GM19395 (cell line): ENCODE measurements around the gene SLC44A1.

Experiments
- ATAC-seq: cut with Tn5 transposase; IDR thresholded peaks from one replicate; pipeline ENCODE4 v1.9.1; 2021; ENCODE audit warnings: mild to moderate bottlenecking, moderate library complexity; ENCODE audit not compliant: unreplicated experiment

Gene SLC44A1

GRCh38 chr9:105297442-105298075, 53.1 kb downstream of the SLC44A1 start:
- ATAC-seq, result no peak

DNA sequence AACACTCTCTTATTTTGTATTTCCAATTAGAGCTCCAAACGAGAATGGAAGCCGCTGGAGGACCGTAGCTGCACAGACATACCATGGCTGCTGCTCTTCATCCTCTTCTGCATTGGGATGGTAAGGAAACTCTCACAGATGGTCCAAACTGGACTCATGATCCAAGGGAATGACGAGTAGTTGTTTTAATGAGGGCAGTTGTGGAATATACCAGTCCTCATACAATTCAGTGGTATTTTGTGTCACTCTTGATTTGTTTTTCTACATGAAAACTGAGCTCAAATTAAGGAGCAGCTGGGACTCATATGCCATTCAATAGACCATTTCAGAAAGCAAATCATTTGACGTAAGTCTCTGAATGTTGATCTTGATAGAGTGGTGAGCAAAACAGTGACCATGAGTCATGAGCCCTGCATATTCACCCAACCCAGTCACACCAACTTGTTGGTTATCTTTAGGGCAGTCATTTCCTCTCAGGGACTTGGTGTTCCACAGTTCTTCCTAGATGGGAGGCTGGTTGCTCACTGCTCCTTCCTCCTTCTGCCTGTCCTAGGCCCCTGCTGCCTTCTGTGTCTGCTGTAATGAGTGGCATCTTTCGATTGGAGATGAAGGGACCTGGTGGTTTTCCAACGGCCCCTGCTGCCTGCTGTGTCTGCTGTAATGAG, 54.9 kb downstream of the SLC44A1 start:
- no peak for ATAC-seq

- no peak for ATAC-seq
These were observed 58.3 kb downstream of the SLC44A1 start for GRCh38 chr9:105302728-105303127.

DNA sequence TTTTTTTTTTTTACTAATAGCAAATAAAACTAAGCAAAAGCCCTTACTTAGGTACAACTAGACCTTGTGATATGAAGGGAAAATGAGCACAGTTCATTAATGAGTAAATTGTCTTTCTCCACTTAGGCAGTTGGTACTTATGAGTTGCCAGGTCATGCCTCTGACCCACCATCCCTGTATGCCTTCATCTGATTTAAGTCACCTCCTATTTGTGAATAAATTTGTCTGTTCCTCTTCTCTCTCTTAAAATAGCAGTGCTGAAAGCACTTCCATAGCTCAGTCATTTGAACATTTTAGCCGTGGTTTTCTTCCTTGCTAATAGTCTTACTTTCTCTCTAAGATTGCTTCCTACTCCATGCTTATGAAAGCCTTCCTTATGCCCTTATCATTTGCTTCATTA, 61.4 kb downstream of the SLC44A1 start:
- ATAC-seq, result no peak

- peak; percentile 47 for ATAC-seq
These were observed 62.1 kb downstream of the SLC44A1 start for GRCh38 chr9:105306351-105307140.

DNA sequence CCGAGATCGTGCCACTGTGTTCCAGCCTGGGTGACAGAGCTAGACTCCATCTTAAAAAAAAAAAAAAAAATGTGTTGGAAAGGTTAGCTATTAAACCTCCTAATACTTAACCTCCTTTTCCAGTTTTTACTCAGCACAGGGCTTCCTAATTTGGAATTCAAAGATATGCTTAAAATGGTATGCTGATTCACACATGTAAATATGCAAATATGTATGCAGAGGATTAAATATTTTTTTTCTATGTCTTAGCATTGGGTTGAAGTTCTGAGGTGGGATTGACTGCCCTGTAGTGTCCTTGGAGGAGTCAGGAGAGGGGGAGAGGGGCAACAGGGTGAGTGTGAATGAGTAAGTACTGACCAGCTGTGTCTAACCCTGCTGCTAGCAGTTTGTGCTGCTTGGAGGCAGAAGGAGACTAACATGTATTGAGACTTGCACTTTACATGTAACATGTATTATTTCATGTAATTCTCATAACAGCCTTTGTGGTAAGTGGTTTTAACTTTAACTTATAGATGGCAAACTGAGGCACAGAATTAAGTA, 63.2 kb downstream of the SLC44A1 start:
- ATAC-seq, result no peak

DNA sequence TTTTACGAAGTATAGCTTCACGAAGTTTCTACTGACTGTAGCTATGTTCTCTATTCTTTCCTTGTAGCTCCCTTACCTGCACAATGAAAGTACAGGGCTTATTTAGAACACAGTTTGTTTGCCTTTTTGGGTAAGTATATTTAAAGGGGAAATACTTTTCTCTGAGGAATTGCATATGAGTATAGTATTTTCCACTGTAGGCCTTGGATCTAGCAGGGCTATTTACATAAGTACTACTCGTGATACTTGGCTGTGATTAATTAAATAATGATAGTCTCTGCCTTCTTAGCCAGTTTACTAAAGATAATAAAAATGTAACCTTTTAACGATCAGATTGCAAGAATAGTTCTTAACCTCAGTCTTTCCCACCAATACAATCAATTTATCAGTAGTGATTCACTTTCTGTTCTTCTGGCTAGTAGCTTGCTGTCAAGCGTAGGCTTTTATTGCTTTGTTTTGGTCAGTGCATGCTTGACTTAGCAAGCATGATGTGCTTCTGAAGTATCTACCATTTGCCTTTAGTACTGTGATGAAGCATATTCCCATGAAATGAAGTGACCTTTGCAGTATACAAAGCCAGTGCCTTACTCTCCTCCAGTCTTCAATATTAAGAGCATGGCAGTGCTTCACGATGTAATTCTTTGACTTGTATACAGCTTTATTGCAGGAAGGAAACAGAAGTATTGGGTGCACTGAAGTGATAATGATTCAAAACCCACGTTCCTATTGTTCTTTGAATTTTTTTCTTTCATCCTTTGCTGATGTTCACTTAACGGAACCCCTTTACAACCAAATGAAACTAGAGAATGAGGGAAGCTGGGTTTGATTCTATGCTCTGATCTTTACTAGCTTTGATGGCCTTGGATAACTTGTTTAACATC, 64.2 kb downstream of the SLC44A1 start:
- no peak for ATAC-seq

GRCh38 chr9:105309531-105309931, 65.1 kb downstream of the SLC44A1 start:
- ATAC-seq, result no peak

- no peak for ATAC-seq
These were observed 66.9 kb downstream of the SLC44A1 start for GRCh38 chr9:105311306-105311705.

GRCh38 chr9:105313238-105313637, 68.8 kb downstream of the SLC44A1 start:
- ATAC-seq, result no peak

GRCh38 chr9:105316703-105317102, 72.3 kb downstream of the SLC44A1 start:
- ATAC-seq, result no peak

- ATAC-seq, result peak; percentile 84
These were observed 74.3 kb downstream of the SLC44A1 start for GRCh38 chr9:105318729-105319191.

GRCh38 chr9:105319202-105319813, 74.9 kb downstream of the SLC44A1 start:
- ATAC-seq, result peak; percentile 4

DNA sequence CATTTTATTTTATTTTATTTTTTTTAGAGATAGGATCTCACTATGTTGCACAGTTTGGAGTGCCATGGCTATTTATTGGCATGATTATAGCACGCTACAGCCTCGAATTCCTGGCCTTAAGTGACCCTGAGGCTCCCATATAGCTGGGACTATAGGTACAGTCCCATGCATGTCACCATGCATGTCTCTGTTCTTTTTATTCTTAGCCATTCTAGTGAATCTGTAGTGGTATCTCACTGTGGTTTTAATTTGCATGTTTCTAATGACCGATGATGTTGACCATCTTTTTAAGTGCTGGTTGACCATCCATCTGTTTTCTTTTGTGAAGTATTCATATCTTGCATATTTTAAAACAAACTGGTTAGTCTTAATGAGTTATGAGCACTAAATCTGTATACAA, 76.1 kb downstream of the SLC44A1 start:
- peak; percentile 68 for ATAC-seq

DNA sequence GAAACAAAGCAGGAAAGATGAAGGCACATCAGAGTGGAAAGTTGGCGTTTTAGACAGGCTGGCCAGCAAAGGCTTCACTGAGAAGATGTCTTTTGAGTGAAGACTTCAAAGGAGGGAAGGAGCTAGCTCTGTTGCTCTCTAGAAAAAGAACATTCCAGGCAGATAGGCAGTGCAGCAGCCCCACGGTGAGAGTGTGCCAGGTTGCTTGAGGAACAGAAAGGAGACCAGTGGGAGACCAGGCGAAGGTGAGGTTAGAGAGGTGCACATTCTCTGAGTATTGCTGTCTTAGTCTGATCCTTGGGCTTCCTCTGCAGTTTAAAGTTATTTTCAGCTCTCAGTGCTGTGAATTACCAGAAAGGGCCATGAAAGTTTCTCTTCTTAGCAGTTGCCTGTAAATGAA, 83.8 kb downstream of the SLC44A1 start:
- ATAC-seq, result no peak

- no peak for ATAC-seq
These were observed 84.6 kb downstream of the SLC44A1 start for GRCh38 chr9:105328872-105329718.

- no peak for ATAC-seq
These were observed 85.2 kb downstream of the SLC44A1 start for GRCh38 chr9:105329719-105330062.

GRCh38 chr9:105330201-105330600, 85.8 kb downstream of the SLC44A1 start:
- ATAC-seq, result no peak

DNA sequence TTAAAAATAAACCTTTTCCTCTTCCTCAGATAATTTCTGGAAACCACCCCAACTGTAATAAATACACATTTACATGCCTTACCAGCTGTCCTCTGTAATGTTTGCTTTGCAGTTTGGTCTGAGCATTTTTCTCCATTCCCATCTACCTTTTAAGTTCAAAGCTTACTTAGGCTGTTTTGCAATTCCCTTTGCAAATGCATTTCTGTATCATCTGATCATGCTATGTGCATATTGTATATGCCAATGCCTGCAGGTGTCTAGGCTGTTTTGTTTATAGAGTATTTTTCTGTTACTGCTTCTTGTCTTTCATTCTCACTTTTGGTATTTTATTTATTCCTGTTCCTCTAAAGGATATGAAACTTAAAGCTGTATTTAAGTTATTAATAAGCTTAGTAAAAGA, 86.3 kb downstream of the SLC44A1 start:
- peak; percentile 65 for ATAC-seq
